ENCODE measurements around the gene PPP1R2C.

PPP1R2C gene

DNA sequence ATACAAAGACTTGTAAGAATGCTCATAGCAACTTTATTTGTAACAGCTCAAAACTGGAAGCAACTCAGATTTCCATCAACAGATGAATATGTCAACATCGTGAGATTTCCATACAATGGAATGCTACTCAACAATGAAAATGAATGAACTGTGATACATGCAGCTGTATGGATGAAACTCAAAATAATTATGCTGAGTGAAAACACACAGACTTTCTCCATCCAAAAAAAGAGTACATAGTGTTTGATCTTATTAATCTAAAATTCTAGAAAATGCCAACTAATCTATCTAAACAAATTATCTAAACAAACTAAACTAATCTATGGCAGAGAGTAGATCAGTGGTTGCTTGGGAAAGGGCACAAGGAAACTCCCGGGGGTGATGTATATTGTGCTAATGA lies 42.7 kb downstream of the PPP1R2C start:
- Histone ChIP-seq H4K8ac (ENCODE audit: low read depth, low read length) (no peak overlapping the region), H4K91ac (ENCODE audit: low read depth, low read length, poor library complexity) (no peak overlapping the region), H2BK5ac (ENCODE audit: low read length) (no peak overlapping the region), H3K23ac (ENCODE audit: low read depth, low read length, poor library complexity) (no peak overlapping the region), H3K27ac (replicated peaks; ENCODE audit: low read length) (no peak overlapping the region), H2BK15ac (ENCODE audit: low read length) (no peak overlapping the region), H3K4me2 (ENCODE audit: insufficient read depth, low read length, poor library complexity, severe bottlenecking) (no peak overlapping the region), H3K79me1 (ENCODE audit: low read depth, low read length) (no peaks in the 10 kb centered on the region), H3K4ac (ENCODE audit: low read length) (no peak overlapping the region), H3K27me3 (ENCODE audit: control insufficient read depth in 3 of 3, insufficient read depth in 3 of 3, low read depth in 1 of 3, low read length in 3 of 3) (no peaks in the 10 kb centered on the region), H2AK5ac (ENCODE audit: low read depth, low read length) (no peak overlapping the region), H3K9ac (ENCODE audit: low read depth, low read length, poor library complexity) (no peak overlapping the region), H3K14ac (ENCODE audit: low read length) (no peak overlapping the region), H3K4me3 (ENCODE audit: low read length in 2 of 2) (no peak overlapping the region), H2BK120ac (ENCODE audit: low read depth, low read length) (no peak overlapping the region), H2BK12ac (ENCODE audit: low read length) (no peak overlapping the region), H3K9me3 (replicated peaks in 1 of 2; ENCODE audit: control insufficient read depth in 2 of 2, insufficient read depth in 1 of 2, low read depth in 1 of 2, low read length in 2 of 2) (no peaks in the 10 kb centered on the region), H3K36me3 (replicated peaks in 1 of 2; ENCODE audit: control insufficient read depth in 2 of 2, insufficient read depth in 2 of 2, low read length in 2 of 2) (no peaks in the 10 kb centered on the region), H2AFZ (ENCODE audit: low read length) (no peak overlapping the region), H3K18ac (ENCODE audit: low read length) (no peak overlapping the region), H3K4me1 (ENCODE audit: control insufficient read depth in 2 of 2, insufficient read depth in 1 of 2, low read depth in 1 of 2, low read length in 2 of 2) (no peaks in the 10 kb centered on the region)
- no CpG with 5 or more reads among the region's 2 CpGs for WGBS, 2 donors (ENCODE audit: extremely low coverage in 2 of 2, insufficient read length in 2 of 2, insufficient replicate concordance in 1 of 2)
- no peak for DNase-seq (ENCODE audit: low spot score)

- Histone ChIP-seq H2AK5ac (ENCODE audit: low read depth, low read length) (no peak overlapping the region), H2BK15ac (ENCODE audit: low read length) (no peak overlapping the region), H3K14ac (ENCODE audit: low read length) (no peak overlapping the region), H3K9ac (ENCODE audit: low read depth, low read length, poor library complexity) (no peak overlapping the region), H3K4me2 (ENCODE audit: insufficient read depth, low read length, poor library complexity, severe bottlenecking) (no peak overlapping the region), H3K27ac (replicated peaks; ENCODE audit: low read length) (no peak overlapping the region), H3K27me3 (ENCODE audit: control insufficient read depth in 3 of 3, insufficient read depth in 3 of 3, low read depth in 1 of 3, low read length in 3 of 3) (no peaks in the 10 kb centered on the region), H4K8ac (ENCODE audit: low read depth, low read length) (no peak overlapping the region), H2AFZ (ENCODE audit: low read length) (no peak overlapping the region), H2BK120ac (ENCODE audit: low read depth, low read length) (no peak overlapping the region), H3K36me3 (replicated peaks in 1 of 2; ENCODE audit: control insufficient read depth in 2 of 2, insufficient read depth in 2 of 2, low read length in 2 of 2) (no peaks in the 10 kb centered on the region), H3K23ac (ENCODE audit: low read depth, low read length, poor library complexity) (no peak overlapping the region), H3K4ac (ENCODE audit: low read length) (no peak overlapping the region), H2BK5ac (ENCODE audit: low read length) (no peak overlapping the region), H3K4me1 (ENCODE audit: control insufficient read depth in 2 of 2, insufficient read depth in 1 of 2, low read depth in 1 of 2, low read length in 2 of 2) (no peaks in the 10 kb centered on the region), H4K91ac (ENCODE audit: low read depth, low read length, poor library complexity) (no peak overlapping the region), H3K9me3 (replicated peaks in 1 of 2; ENCODE audit: control insufficient read depth in 2 of 2, insufficient read depth in 1 of 2, low read depth in 1 of 2, low read length in 2 of 2) (no peaks in the 10 kb centered on the region), H3K4me3 (ENCODE audit: low read length in 2 of 2) (no peak overlapping the region), H3K79me1 (ENCODE audit: low read depth, low read length) (no peaks in the 10 kb centered on the region), H2BK12ac (ENCODE audit: low read length) (no peak overlapping the region), H3K18ac (ENCODE audit: low read length) (no peak overlapping the region)
- no CpG with 5 or more reads among the region's 3 CpGs for WGBS, 2 donors (ENCODE audit: extremely low coverage in 2 of 2, insufficient read length in 2 of 2, insufficient replicate concordance in 1 of 2)
- DNase-seq (ENCODE audit: low spot score), result no peak
Measured at GRCh38 chrX:42732506-42732905, 45.5 kb downstream of the PPP1R2C start.
